ENCODE measurements around the gene STX11.
"Not testable (repeated sequence)": the region's sequence is repeated elsewhere in the genome, so short reads cannot be mapped to it uniquely, and the experiment has no call there.

STX11 gene

GRCh38 chr6:144149894-144150709, at the start of gene STX11:
Gene STX11, plus strand, starts transcription at chr6:144150517. Its CDS starts 36,111 bp downstream, at chr6:144186628.
- DNase-seq: peak; percentile 79 to 88

GRCh38 chr6:144103026-144103563, 47.2 kb upstream of the STX11 start:
- no peak for DNase-seq

- DNase-seq: no peak
These were observed 45.8 kb upstream of the STX11 start for GRCh38 chr6:144104488-144104887.

GRCh38 chr6:144104898-144105487, 45.3 kb upstream of the STX11 start:
- DNase-seq: peak; percentile 92 to 93

GRCh38 chr6:144106206-144106605, 44.1 kb upstream of the STX11 start:
- DNase-seq: no peak

GRCh38 chr6:144110210-144110609, 40.1 kb upstream of the STX11 start:
- DNase-seq: no peak

- no peak for DNase-seq
These were observed 37.0 kb upstream of the STX11 start for GRCh38 chr6:144113366-144113765.

GRCh38 chr6:144115219-144115618, 35.1 kb upstream of the STX11 start:
- no peak for DNase-seq

GRCh38 chr6:144119376-144119775, 30.9 kb upstream of the STX11 start:
- DNase-seq: no peak

- no peak for DNase-seq
These were observed 27.5 kb upstream of the STX11 start for GRCh38 chr6:144122861-144123260.

- peak; percentile 37 to 56 for DNase-seq
These were observed 26.9 kb upstream of the STX11 start for GRCh38 chr6:144123421-144123820.

GRCh38 chr6:144123836-144124235, 26.5 kb upstream of the STX11 start:
- DNase-seq: peak; percentile 50 to 59

- DNase-seq: no peak
These were observed 23.2 kb upstream of the STX11 start for GRCh38 chr6:144127097-144127496.

- peak in 1 of 2 experiments; percentile 17 for DNase-seq
These were observed 20.8 kb upstream of the STX11 start for GRCh38 chr6:144129469-144129868.

GRCh38 chr6:144131248-144131709, 19.0 kb upstream of the STX11 start:
- DNase-seq: no peak

GRCh38 chr6:144132167-144132690, 18.1 kb upstream of the STX11 start:
- not testable (repeated sequence) for DNase-seq

- no peak for DNase-seq
These were observed 17.0 kb upstream of the STX11 start for GRCh38 chr6:144133225-144133821.

GRCh38 chr6:144134176-144134575, 16.1 kb upstream of the STX11 start:
- no peak for DNase-seq

GRCh38 chr6:144134737-144135136, 15.6 kb upstream of the STX11 start:
- DNase-seq: no peak

GRCh38 chr6:144138542-144138941, 11.8 kb upstream of the STX11 start:
- no peak for DNase-seq

- peak; percentile 93 to 97 for DNase-seq
These were observed 10.5 kb upstream of the STX11 start for GRCh38 chr6:144139817-144140216.

GRCh38 chr6:144140867-144141266, 9.4 kb upstream of the STX11 start:
- DNase-seq: peak; percentile 27 to 49

- DNase-seq: no peak
These were observed 8.8 kb upstream of the STX11 start for GRCh38 chr6:144141470-144141869.
